ENCODE data around the gene ZNF750. TPM values are rescaled to one million over a fixed set of nuclear protein-coding genes. Genes with fewer than 3 reads are reported as not detected.

The ZNF750 gene
- polyA plus RNA-seq, 1 donor (not counting 4 experiments of a cell fraction or from before 2014, with no cell fraction given), result 5.5 TPM

DNA sequence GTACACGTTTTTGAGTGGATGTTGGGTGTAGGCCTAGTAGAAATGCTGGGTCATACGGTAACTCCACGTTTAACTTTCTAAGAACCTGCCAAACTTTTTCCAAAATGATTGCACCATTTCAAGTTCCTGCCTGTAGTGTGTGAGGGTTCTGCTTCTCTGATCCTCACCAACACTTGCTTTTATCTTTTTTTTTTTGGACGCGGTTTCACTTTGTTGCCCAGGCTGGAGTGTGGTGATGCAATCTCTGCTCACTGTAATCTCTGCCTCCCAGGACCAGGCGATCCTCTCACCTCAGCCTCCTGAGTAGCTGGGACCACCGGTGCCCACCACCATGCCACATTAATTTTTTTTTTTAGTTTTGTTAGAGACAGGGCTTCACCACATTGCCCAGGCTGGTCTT lies 23.5 kb downstream of the ZNF750 start:
- FAIRE-seq, result no peak
- no peak for TF ChIP-seq EZH2 (IDR thresholded peaks at IDR 0.05; ENCODE audit: low read length)
- TF ChIP-seq, protein P1, sequence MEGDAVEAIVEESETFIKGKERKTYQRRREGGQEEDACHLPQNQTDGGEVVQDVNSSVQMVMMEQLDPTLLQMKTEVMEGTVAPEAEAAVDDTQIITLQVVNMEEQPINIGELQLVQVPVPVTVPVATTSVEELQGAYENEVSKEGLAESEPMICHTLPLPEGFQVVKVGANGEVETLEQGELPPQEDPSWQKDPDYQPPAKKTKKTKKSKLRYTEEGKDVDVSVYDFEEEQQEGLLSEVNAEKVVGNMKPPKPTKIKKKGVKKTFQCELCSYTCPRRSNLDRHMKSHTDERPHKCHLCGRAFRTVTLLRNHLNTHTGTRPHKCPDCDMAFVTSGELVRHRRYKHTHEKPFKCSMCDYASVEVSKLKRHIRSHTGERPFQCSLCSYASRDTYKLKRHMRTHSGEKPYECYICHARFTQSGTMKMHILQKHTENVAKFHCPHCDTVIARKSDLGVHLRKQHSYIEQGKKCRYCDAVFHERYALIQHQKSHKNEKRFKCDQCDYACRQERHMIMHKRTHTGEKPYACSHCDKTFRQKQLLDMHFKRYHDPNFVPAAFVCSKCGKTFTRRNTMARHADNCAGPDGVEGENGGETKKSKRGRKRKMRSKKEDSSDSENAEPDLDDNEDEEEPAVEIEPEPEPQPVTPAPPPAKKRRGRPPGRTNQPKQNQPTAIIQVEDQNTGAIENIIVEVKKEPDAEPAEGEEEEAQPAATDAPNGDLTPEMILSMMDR (optimal IDR thresholded peaks at IDR 0.05 in 1 of 3, IDR thresholded peaks at IDR 0.05 in 1 of 3, conservative IDR thresholded peaks at IDR 0.05 in 1 of 3; ENCODE audit: extremely low read depth in 1 of 3, insufficient read depth in 2 of 3, low read length in 3 of 3), result no peak
- Histone ChIP-seq H3K4me2 (ENCODE audit: control insufficient read depth, extremely low read depth, insufficient read depth, low read depth, low read length) (no peak overlapping the region), H3K9me3 (ENCODE audit: control insufficient read depth, low read depth, low read length) (no peaks in the 10 kb centered on the region), H3K9ac (ENCODE audit: control insufficient read depth, extremely low read depth, insufficient read depth, low read length) (no peak overlapping the region), H3K27me3 (ENCODE audit: control insufficient read depth, extremely low read depth, insufficient read depth, low read length) (no peaks in the 10 kb centered on the region), H4K20me1 (ENCODE audit: control insufficient read depth, extremely low read depth, insufficient read depth, low read length) (no peaks in the 10 kb centered on the region), H3K79me2 (ENCODE audit: control insufficient read depth, insufficient read depth, low read length) (peaks cover 4% of the 10 kb centered on the region), H2AFZ (ENCODE audit: control insufficient read depth, low read length) (no peak overlapping the region), H3K4me3 (ENCODE audit: control insufficient read depth in 2 of 3, extremely low read depth in 1 of 3, insufficient read depth in 2 of 3, low read depth in 1 of 3, low read length in 3 of 3) (no peak overlapping the region), H3K4me1 (ENCODE audit: control insufficient read depth, extremely low read depth, insufficient read depth, low read length) (no peaks in the 10 kb centered on the region), H3K9me1 (ENCODE audit: control insufficient read depth, extremely low read depth, insufficient read depth, low read length) (no peaks in the 10 kb centered on the region), H3K36me3 (ENCODE audit: control insufficient read depth in 2 of 2, extremely low read depth in 1 of 2, insufficient read depth in 2 of 2, low read length in 2 of 2) (peaks cover 12 to 25% of the 10 kb centered on the region in 2 experiments), H3K27ac (ENCODE audit: control insufficient read depth, insufficient read depth, low read length) (no peak overlapping the region)
- DNase-seq (ENCODE audit: low read depth, low spot score), result no peak
- dilution Hi-C loops (cut with MboI; ENCODE audit: extremely low pct_ligation_motif_present, low sequenced_read_pairs), result no loop called here

DNA sequence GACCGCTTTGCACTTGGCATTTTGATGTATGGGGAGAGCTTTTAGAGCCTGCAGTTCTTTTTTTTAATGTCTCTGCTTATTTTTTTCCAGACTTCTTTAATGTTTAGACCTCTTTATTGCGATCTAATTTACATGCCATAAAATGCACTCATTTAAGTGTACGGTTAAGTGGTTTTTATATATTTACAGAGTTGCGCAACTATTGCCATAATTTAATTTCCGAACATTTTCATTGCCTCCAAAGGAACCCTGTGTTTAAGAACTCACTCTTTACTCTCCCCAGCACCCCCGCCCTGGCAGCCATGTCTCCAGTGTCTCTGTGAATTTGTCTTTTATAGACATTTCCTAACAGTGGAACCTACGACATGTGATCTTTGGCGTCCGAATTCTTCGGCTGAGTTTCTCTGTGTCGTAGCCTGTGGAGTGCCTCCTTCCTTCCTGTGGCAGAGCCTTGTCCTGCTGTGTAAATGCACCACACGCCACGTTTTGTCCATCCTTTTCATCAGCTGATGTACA lies 24.0 kb downstream of the ZNF750 start:
- Histone ChIP-seq H3K79me2 (ENCODE audit: control insufficient read depth, insufficient read depth, low read length) (peaks cover 4% of the 10 kb centered on the region), H3K27me3 (ENCODE audit: control insufficient read depth, extremely low read depth, insufficient read depth, low read length) (no peaks in the 10 kb centered on the region), H3K36me3 (ENCODE audit: control insufficient read depth in 2 of 2, extremely low read depth in 1 of 2, insufficient read depth in 2 of 2, low read length in 2 of 2) (peaks cover 12 to 25% of the 10 kb centered on the region in 2 experiments), H4K20me1 (ENCODE audit: control insufficient read depth, extremely low read depth, insufficient read depth, low read length) (no peaks in the 10 kb centered on the region), H3K9me1 (ENCODE audit: control insufficient read depth, extremely low read depth, insufficient read depth, low read length) (no peaks in the 10 kb centered on the region), H3K4me3 (ENCODE audit: control insufficient read depth in 2 of 3, extremely low read depth in 1 of 3, insufficient read depth in 2 of 3, low read depth in 1 of 3, low read length in 3 of 3) (no peak overlapping the region), H3K9me3 (ENCODE audit: control insufficient read depth, low read depth, low read length) (no peaks in the 10 kb centered on the region), H3K4me1 (ENCODE audit: control insufficient read depth, extremely low read depth, insufficient read depth, low read length) (no peaks in the 10 kb centered on the region), H3K27ac (ENCODE audit: control insufficient read depth, insufficient read depth, low read length) (no peak overlapping the region), H3K4me2 (ENCODE audit: control insufficient read depth, extremely low read depth, insufficient read depth, low read depth, low read length) (no peak overlapping the region), H3K9ac (ENCODE audit: control insufficient read depth, extremely low read depth, insufficient read depth, low read length) (no peak overlapping the region), H2AFZ (ENCODE audit: control insufficient read depth, low read length) (no peak overlapping the region)
- DNase-seq (ENCODE audit: low read depth, low spot score) (no peak), FAIRE-seq (no peak)
- TF ChIP-seq EZH2 (IDR thresholded peaks at IDR 0.05; ENCODE audit: low read length), result no peak
- TF ChIP-seq, protein P1 (optimal IDR thresholded peaks at IDR 0.05 in 1 of 3, IDR thresholded peaks at IDR 0.05 in 1 of 3, conservative IDR thresholded peaks at IDR 0.05 in 1 of 3; ENCODE audit: extremely low read depth in 1 of 3, insufficient read depth in 2 of 3, low read length in 3 of 3), result no peak
- dilution Hi-C loops (cut with MboI; ENCODE audit: extremely low pct_ligation_motif_present, low sequenced_read_pairs), result no loop called here

Data from keratinocyte (primary cell).